NCI-H1436 (cell line): ENCODE data around the gene EVI5L.

Experiments
- DNase-seq: peaks from one replicate; lab custom pipeline; 2025; lab: John Stamatoyannopoulos, UW

EVI5L gene

GRCh38 chr19:7898967-7899366, 68.9 kb downstream of the EVI5L start:
- no peak for DNase-seq

DNA sequence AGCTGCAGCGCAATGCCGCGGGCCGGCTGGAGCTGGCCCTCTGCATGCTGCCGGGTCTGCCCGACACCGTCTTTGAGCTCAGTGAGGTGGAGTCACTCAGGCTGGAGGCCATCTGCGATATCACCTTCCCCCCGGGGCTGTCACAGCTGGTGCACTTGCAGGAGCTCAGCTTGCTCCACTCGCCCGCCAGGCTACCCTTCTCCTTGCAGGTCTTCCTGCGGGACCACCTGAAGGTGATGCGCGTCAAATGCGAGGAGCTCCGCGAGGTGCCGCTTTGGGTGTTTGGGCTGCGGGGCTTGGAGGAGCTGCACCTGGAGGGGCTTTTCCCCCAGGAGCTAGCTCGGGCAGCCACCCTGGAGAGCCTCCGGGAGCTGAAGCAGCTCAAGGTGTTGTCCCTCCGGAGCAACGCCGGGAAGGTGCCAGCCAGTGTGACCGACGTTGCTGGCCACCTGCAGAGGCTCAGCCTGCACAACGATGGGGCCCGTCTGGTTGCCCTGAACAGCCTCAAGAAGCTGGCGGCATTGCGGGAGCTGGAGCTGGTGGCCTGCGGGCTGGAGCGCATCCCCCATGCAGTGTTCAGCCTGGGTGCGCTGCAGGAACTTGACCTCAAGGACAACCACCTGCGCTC, 69.8 kb downstream of the EVI5L start:
- DNase-seq = no peak

GRCh38 chr19:7900401-7900870, 70.4 kb downstream of the EVI5L start:
- no peak for DNase-seq

DNA sequence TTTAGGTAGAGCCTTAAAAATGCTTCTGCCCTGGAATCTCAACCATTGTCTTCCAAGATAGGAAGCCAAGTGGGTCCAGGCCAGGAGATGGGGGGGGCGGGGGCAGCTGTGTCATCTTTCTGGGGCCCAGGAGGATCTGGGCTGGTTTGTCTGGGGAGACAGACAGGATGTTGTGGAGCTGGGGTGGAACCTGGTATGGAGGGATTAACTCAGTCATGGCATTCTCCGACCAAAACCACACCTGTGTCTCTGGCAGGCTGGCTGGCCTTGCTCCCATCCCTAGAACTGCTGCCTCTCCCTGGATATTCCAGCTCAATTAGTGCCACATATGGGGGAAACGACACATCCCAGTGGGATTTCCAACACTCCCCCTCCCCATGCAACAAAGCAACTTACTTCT, 70.9 kb downstream of the EVI5L start:
- no peak for DNase-seq

GRCh38 chr19:7901337-7901736, 71.3 kb downstream of the EVI5L start:
- no peak for DNase-seq

- no peak for DNase-seq
These were observed 72.8 kb downstream of the EVI5L start for GRCh38 chr19:7902796-7903243.

GRCh38 chr19:7903244-7904073, 73.4 kb downstream of the EVI5L start, which contains the start of gene MAP2K7:
Gene MAP2K7, plus strand, starts transcription at chr19:7903877. Its CDS starts 68 bp downstream, at chr19:7903945.
- peak; percentile 99 for DNase-seq

GRCh38 chr19:7904074-7905020, 74.3 kb downstream of the EVI5L start:
- no peak for DNase-seq

DNA sequence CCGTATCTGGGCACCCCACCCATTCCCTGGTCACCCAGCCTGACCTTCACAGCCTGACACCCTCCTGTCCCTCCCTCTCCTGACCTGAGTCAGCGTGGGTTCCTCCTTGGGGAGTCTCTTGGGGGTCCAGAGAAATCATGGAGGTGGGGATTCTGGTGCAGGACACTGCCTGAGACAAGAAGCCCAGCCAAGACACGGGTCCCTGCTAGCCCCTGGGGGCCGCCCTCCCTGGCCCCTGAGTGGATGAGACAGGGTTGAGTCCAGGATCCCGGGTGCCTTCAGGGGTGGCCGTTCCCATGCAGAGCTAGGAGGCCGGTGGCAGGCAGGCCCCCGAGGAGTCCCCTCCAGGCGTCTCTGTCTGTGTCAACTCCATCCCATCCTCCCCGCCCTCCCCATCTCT, 75.2 kb downstream of the EVI5L start:
- DNase-seq = no peak

- no peak for DNase-seq
These were observed 75.8 kb downstream of the EVI5L start for GRCh38 chr19:7905859-7906258.

DNA sequence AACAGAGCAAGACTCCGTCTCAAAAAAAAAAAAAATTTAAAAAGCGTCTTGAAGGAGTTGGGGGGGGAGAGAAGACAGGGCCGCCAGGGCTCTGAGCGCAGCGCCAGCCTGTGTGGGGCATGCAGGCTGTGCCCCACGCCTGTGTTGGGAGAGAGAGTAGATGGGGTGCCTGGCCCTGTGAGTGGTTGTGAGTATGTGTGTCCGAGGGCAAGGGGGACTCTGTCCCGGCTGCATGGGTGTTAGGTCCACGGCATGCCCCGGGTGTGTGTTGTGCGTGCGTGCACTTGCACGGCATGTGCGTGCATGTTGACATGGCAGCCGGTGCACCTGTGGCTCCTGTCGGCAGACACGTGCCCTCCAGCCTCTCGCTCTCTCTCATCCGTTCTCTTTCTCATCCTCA, 77.1 kb downstream of the EVI5L start:
- no peak for DNase-seq

- no peak for DNase-seq
These were observed 77.5 kb downstream of the EVI5L start for GRCh38 chr19:7907544-7907943.

DNA sequence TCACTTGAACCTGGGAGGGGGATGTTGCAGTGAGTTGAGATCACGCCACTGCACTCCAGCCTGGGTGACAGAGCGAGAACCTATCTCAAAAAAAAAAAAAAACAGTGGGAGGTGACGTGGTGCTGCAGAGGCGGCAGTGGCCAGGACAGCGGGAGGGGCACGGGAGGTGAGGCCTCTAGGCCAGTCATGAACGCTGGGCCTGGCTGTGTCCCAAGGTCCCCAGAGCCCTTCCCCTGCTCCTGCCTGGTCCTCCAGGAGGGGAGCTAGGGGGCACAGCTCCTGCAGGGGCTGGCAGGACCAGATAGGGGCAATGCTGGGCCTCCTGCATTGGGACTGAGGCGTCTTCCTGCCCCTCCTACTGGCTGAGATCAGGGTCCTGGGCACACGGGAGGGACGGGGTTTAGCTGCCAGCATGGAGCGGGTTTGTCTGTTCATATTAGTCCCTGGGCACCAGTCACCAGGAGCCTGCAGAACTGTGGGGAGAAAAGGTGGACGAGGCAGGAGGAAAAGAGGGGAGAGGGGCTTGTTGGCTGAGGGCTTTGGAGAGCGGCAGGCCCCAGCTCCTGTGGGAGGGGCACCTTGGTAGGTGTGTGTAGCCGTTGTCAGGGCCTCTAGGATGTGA, 78.2 kb downstream of the EVI5L start:
- DNase-seq = no peak

DNA sequence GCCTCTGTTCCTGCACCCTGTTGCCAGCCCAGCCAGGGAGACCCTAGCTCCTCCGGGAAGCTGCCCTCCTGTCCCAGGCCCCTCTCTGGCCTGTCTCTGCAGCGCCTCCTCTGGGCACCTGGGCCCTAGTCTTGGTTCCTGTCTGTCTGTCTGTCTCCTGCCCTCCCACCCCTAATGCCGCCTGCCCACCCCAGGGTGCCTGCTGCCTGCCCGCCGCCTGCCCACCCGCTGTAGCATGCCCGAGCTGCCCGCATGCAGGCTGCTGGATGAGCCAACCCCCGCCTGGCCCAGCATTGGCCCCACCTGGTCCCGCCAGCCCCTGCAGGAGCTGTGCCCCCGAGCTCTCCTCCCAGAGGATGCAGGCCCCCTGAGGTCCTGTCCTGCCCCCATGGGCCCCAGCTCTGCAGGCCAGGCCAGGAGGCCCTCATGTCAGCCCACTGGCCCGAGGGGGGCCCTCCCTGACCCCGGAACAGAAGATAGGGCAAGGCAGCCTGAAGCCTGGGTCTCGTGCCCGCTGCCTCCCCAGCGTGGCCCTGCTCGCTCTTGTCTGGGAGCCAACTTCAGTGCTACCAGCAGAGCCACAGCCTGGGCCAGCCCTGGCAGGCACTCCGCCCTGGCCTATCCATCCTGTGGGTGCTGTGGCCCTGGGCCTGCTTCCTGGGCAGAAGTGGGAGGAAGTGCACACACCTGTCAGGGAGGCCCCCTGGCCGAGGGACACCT, 78.9 kb downstream of the EVI5L start:
- DNase-seq = no peak

DNA sequence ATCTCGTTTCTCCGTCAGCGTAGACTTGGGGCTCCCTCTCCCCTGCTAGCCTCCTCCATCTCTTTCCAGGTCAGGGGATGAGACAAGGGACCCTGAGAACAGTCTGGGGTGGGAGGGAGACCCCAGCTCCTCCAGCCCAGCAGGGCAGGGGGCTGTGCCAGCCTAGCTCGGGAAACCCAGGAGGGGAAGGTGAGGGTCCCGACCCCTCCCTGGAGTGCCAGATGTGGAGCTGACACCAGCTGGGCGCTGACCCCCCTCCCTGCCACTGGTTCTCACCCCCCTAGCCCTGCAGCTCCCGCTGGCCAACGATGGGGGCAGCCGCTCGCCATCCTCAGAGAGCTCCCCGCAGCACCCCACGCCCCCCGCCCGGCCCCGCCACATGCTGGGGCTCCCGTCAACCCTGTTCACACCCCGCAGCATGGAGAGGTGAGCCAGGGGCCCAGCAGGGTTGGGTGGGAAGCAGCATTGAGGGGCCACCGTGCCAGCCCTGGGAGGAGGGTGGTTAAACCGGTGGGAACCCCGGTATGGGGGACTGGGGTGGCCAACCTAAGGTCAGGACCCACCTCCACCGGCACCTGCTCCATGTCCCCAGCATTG, 79.6 kb downstream of the EVI5L start:
- DNase-seq = no peak

GRCh38 chr19:7910321-7911161, 80.5 kb downstream of the EVI5L start:
- DNase-seq = no peak

GRCh38 chr19:7911508-7912143, 81.6 kb downstream of the EVI5L start:
- no peak for DNase-seq

GRCh38 chr19:7912144-7912696, 82.2 kb downstream of the EVI5L start:
- no peak for DNase-seq
